HepG2 (cell line): ENCODE results near the gene NUTF2. TPM values are rescaled to one million over a fixed set of nuclear protein-coding genes. Genes with fewer than 3 reads are reported as not detected.

Source experiments
- KDM4B ChIP-seq: sonication (generic); formaldehyde crosslinking; IDR thresholded peaks from 2 replicates; pipeline ENCODE4 v1.4.0; 2020; ENCODE audit warnings: missing genetic modification reagents
- MTA3 ChIP-seq: sonication (generic); formaldehyde crosslinking; IDR thresholded peaks from 2 replicates; pipeline ENCODE4 v1.4.0; 2020; ENCODE audit warnings: missing genetic modification reagents
- NCOA5 ChIP-seq: sonication (generic); formaldehyde crosslinking; IDR thresholded peaks from 2 replicates; pipeline ENCODE4 v1.4.0; 2020; ENCODE audit warnings: missing genetic modification reagents
- NFE2L2 ChIP-seq: fragments of 150-350 bp; IDR thresholded peaks from 2 replicates; pipeline ENCODE4 v1.6.1; 2014; ENCODE audit warnings: low read length
- NFKBIZ ChIP-seq: IDR thresholded peaks from 2 replicates; pipeline ENCODE4 v1.6.1; 2018; ENCODE audit warnings: missing genetic modification reagents, missing compliant biosample characterization
- NR1H2 ChIP-seq: sonication (generic); formaldehyde crosslinking; IDR thresholded peaks from 2 replicates; pipeline ENCODE4 v1.8.1; 2022; ENCODE audit warnings: low read depth, missing genetic modification reagents, borderline replicate concordance
- TP53 ChIP-seq: sonication (generic); formaldehyde crosslinking; conservative IDR thresholded peaks from 2 replicates; pipeline ENCODE4 v1.4.0; 2020; ENCODE audit warnings: missing genetic modification reagents
- ZBTB33 ChIP-seq: sonication (generic); formaldehyde crosslinking; IDR thresholded peaks from 2 replicates; pipeline ENCODE4 v1.4.0; 2020; ENCODE audit warnings: missing genetic modification reagents
- ZC3H13 ChIP-seq: sonication (generic); formaldehyde crosslinking; IDR thresholded peaks from 2 replicates; pipeline ENCODE4 v1.8.1; 2023; ENCODE audit warnings: mild to moderate bottlenecking, missing genetic modification reagents, moderate library complexity
- ZEB1 ChIP-seq: IDR thresholded peaks from 2 replicates; pipeline ENCODE4 v1.6.1; 2012; ENCODE audit warnings: mild to moderate bottlenecking, low read depth, inconsistent platforms; ENCODE audit not compliant: insufficient replicate concordance
- ZNF224 ChIP-seq: sonication (generic); formaldehyde crosslinking; IDR thresholded peaks from 2 replicates; pipeline ENCODE4 v1.5.0; 2020; ENCODE audit warnings: mild to moderate bottlenecking, missing genetic modification reagents
- ZNF292 ChIP-seq: sonication (generic); formaldehyde crosslinking; IDR thresholded peaks from 2 replicates; pipeline ENCODE4 v1.8.1; 2022; ENCODE audit warnings: mild to moderate bottlenecking, low read depth, missing genetic modification reagents, borderline replicate concordance
- ZNF503 ChIP-seq: sonication (generic); formaldehyde crosslinking; IDR thresholded peaks from 2 replicates; pipeline ENCODE4 v1.4.0; 2020; ENCODE audit warnings: missing genetic modification reagents
- ZNF691 ChIP-seq: sonication (generic); formaldehyde crosslinking; IDR thresholded peaks from 2 replicates; pipeline ENCODE4 v1.4.0; 2020; ENCODE audit warnings: missing genetic modification reagents, low read depth, mild to moderate bottlenecking, borderline replicate concordance
- polyA plus RNA-seq, 8 experiments: library from polyadenylated mRNA; depleted of rRNA in 3 of 8; stranded (reverse) in 7 of 8; unstranded in 1 of 8; fragments of >200 nt; fragmentation: Illumina TruSeq in 4 of 8; extraction: Trizol in 4 of 8; gene quantifications; 2 replicates each; pipeline versions ENCODE4 v1.2.1 to v1.2.3, GENCODE V29; 2011 to 2016; ENCODE audit warnings: low read depth in 4 of 8, missing spikeins in 1 of 8, mixed read lengths in 1 of 8; ENCODE audit not compliant: insufficient read depth in 1 of 8
- total RNA-seq, 5 experiments: library from RNA; depleted of rRNA; stranded (reverse); fragments of >200 nt; fragmentation: Illumina TruSeq; extraction: Trizol; gene quantifications; 2 replicates each; pipeline ENCODE4 v1.2.3, GENCODE V29; 2016; ENCODE audit warnings: low read depth in 1 of 5
- TF ChIP-seq, protein P1 (sequence below): sonication (generic); formaldehyde crosslinking; IDR thresholded peaks from 2 replicates; pipeline ENCODE4 v1.9.0; 2021; ENCODE audit warnings: missing genetic modification reagents, borderline replicate concordance
- TF ChIP-seq, protein P2 (sequence below): sonication (generic); formaldehyde crosslinking; IDR thresholded peaks from 2 replicates; pipeline ENCODE4 v1.4.0; 2020; ENCODE audit warnings: mild to moderate bottlenecking, missing genetic modification reagents
- TF ChIP-seq, protein P3 (sequence below): sonication (generic); formaldehyde crosslinking; IDR thresholded peaks from 2 replicates; pipeline ENCODE4 v1.4.0; 2020; ENCODE audit warnings: missing genetic modification reagents, mild to moderate bottlenecking, borderline replicate concordance

Gene NUTF2
- total and polyA plus RNA-seq, 2 of the 13 experiments (the other 11 are each of a cell fraction or from before 2014, with no cell fraction given): 168 to 214 TPM

- TF ChIP-seq ZEB1 (peak; percentile 79), NFE2L2 (peak; percentile 4; the same call in 1 of the 2 replicates), ZBTB33 (peak; percentile 64; the same call in 1 of the 2 replicates), NFKBIZ (CRISPR knock-in tag) (peak; percentile 69; the same call in 1 of the 2 replicates), ZNF292 (no peak; the same call in 1 of the 2 replicates), ZNF224 (CRISPR knock-in tag) (0 out of 2 replicates have a peak, but pooled peaks have one; percentile 44), TP53 (CRISPR knock-in tag) (peak; percentile 62; the same call in 1 of the 2 replicates), NCOA5 (CRISPR knock-in tag) (no peak), NR1H2 (CRISPR knock-in tag) (peak; percentile 93; the same call in 1 of the 2 replicates), KDM4B (CRISPR knock-in tag) (peak; percentile 85; the same call in 1 of the 2 replicates), ZC3H13 (CRISPR knock-in tag) (peak; percentile 96), ZNF691 (CRISPR knock-in tag) (peak; percentile 86), ZNF503 (CRISPR knock-in tag) (peak; percentile 61), MTA3 (CRISPR knock-in tag) (no peak)
- TF ChIP-seq, protein P1, sequence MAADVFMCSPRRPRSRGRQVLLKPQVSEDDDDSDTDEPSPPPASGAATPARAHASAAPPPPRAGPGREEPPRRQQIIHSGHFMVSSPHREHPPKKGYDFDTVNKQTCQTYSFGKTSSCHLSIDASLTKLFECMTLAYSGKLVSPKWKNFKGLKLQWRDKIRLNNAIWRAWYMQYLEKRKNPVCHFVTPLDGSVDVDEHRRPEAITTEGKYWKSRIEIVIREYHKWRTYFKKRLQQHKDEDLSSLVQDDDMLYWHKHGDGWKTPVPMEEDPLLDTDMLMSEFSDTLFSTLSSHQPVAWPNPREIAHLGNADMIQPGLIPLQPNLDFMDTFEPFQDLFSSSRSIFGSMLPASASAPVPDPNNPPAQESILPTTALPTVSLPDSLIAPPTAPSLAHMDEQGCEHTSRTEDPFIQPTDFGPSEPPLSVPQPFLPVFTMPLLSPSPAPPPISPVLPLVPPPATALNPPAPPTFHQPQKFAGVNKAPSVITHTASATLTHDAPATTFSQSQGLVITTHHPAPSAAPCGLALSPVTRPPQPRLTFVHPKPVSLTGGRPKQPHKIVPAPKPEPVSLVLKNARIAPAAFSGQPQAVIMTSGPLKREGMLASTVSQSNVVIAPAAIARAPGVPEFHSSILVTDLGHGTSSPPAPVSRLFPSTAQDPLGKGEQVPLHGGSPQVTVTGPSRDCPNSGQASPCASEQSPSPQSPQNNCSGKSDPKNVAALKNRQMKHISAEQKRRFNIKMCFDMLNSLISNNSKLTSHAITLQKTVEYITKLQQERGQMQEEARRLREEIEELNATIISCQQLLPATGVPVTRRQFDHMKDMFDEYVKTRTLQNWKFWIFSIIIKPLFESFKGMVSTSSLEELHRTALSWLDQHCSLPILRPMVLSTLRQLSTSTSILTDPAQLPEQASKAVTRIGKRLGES (CRISPR knock-in tag): no peak
- TF ChIP-seq, protein P2, sequence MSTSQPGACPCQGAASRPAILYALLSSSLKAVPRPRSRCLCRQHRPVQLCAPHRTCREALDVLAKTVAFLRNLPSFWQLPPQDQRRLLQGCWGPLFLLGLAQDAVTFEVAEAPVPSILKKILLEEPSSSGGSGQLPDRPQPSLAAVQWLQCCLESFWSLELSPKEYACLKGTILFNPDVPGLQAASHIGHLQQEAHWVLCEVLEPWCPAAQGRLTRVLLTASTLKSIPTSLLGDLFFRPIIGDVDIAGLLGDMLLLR (CRISPR knock-in tag): no peak; the same call in 1 of the 2 replicates
- TF ChIP-seq, protein P3, sequence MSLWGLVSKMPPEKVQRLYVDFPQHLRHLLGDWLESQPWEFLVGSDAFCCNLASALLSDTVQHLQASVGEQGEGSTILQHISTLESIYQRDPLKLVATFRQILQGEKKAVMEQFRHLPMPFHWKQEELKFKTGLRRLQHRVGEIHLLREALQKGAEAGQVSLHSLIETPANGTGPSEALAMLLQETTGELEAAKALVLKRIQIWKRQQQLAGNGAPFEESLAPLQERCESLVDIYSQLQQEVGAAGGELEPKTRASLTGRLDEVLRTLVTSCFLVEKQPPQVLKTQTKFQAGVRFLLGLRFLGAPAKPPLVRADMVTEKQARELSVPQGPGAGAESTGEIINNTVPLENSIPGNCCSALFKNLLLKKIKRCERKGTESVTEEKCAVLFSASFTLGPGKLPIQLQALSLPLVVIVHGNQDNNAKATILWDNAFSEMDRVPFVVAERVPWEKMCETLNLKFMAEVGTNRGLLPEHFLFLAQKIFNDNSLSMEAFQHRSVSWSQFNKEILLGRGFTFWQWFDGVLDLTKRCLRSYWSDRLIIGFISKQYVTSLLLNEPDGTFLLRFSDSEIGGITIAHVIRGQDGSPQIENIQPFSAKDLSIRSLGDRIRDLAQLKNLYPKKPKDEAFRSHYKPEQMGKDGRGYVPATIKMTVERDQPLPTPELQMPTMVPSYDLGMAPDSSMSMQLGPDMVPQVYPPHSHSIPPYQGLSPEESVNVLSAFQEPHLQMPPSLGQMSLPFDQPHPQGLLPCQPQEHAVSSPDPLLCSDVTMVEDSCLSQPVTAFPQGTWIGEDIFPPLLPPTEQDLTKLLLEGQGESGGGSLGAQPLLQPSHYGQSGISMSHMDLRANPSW (CRISPR knock-in tag): no peak; the same call in 1 of the 2 replicates
Measured at GRCh38 chr16:67872631-67873434, 26.1 kb downstream of the NUTF2 start, which contains the start of gene EDC4 (continued).
